Activated CD4-positive, CD25-positive, alpha-beta regulatory T cell (primary cell): ENCODE results near the gene SUPT7L.
"Not testable (repeated sequence)": the region's sequence is repeated elsewhere in the genome, so short reads cannot be mapped to it uniquely, and the experiment has no call there.

Experiments used
- DNase-seq, 4 experiments: peaks; one replicate each; lab custom pipeline; 2025; lab: John Stamatoyannopoulos, UW

The SUPT7L gene

GRCh38 chr2:27685577-27685976 lies 22.2 kb upstream of the SUPT7L start:
- DNase-seq: no peak

GRCh38 chr2:27685006-27685405 lies 21.6 kb upstream of the SUPT7L start:
- not testable (repeated sequence) for DNase-seq

- peak; percentile 68 to 86 (median 73) for DNase-seq
Observed at GRCh38 chr2:27683390-27684071, 20.1 kb upstream of the SUPT7L start.

GRCh38 chr2:27682334-27682771 lies 18.9 kb upstream of the SUPT7L start:
- DNase-seq: not testable (repeated sequence)

GRCh38 chr2:27681841-27682240 lies 18.4 kb upstream of the SUPT7L start:
- DNase-seq: no peak

- DNase-seq: no peak
Observed at GRCh38 chr2:27680571-27680970, 17.2 kb upstream of the SUPT7L start.

- DNase-seq: no peak
Observed at GRCh38 chr2:27672723-27673486, 9.5 kb upstream of the SUPT7L start.

GRCh38 chr2:27671235-27671634 lies 7.8 kb upstream of the SUPT7L start:
- DNase-seq: no peak

GRCh38 chr2:27667446-27667845 lies 4.0 kb upstream of the SUPT7L start:
- DNase-seq: no peak

- no peak for DNase-seq
Observed at GRCh38 chr2:27664622-27665363, 1.4 kb upstream of the SUPT7L start.

GRCh38 chr2:27664154-27664574 lies 750 bp upstream of the SUPT7L start:
- DNase-seq: no peak

- DNase-seq: no peak
Observed at GRCh38 chr2:27661371-27661770, 2.0 kb downstream of the SUPT7L start.

- no peak for DNase-seq
Observed at GRCh38 chr2:27655155-27655951, 8.1 kb downstream of the SUPT7L start.

GRCh38 chr2:27653397-27653796 lies 10.0 kb downstream of the SUPT7L start:
- no peak for DNase-seq

- no peak for DNase-seq
Observed at GRCh38 chr2:27652790-27653189, 10.6 kb downstream of the SUPT7L start.

GRCh38 chr2:27652341-27652740 lies 11.1 kb downstream of the SUPT7L start:
- no peak for DNase-seq

- DNase-seq: no peak
Observed at GRCh38 chr2:27651056-27651455, 12.4 kb downstream of the SUPT7L start.

- DNase-seq: no peak
Observed at GRCh38 chr2:27647737-27648136, 15.7 kb downstream of the SUPT7L start.

- no peak for DNase-seq
Observed at GRCh38 chr2:27647289-27647688, 16.1 kb downstream of the SUPT7L start.

- DNase-seq: no peak
Observed at GRCh38 chr2:27645197-27645596, 18.2 kb downstream of the SUPT7L start.

- DNase-seq: no peak
Observed at GRCh38 chr2:27640722-27641245, 22.6 kb downstream of the SUPT7L start.

- DNase-seq: no peak
Observed at GRCh38 chr2:27638709-27639108, 24.7 kb downstream of the SUPT7L start.
